HUES6 (cell line): Measurements from ENCODE around the gene CPA1.

ENCODE experiments used
- H3K27ac ChIP-seq: 2 replicates; pipeline ENCODE4 v1.7.0; 2013; ENCODE audit warnings: low read depth, mild to moderate bottlenecking, low read length, inconsistent platforms
- H3K27me3 ChIP-seq: 2 replicates; pipeline ENCODE4 v1.6.1; 2013; ENCODE audit warnings: low read length; ENCODE audit not compliant: control insufficient read depth, insufficient read depth
- H3K36me3 ChIP-seq: 2 replicates; pipeline ENCODE4 v1.6.1; 2013; ENCODE audit warnings: low read length; ENCODE audit not compliant: control insufficient read depth, insufficient read depth
- H3K4me1 ChIP-seq: 2 replicates; pipeline ENCODE4 v1.6.1; 2013; ENCODE audit warnings: low read length; ENCODE audit not compliant: control insufficient read depth, insufficient read depth
- H3K4me3 ChIP-seq: 2 replicates; pipeline ENCODE4 v1.5.1; 2013; ENCODE audit warnings: low read depth, low read length
- H3K9ac ChIP-seq: one replicate; pipeline ENCODE4 v1.6.1; 2013; ENCODE audit warnings: mild to moderate bottlenecking, low read length
- H3K9me3 ChIP-seq: 2 replicates; pipeline ENCODE4 v1.6.1; 2013; ENCODE audit warnings: low read depth, low read length; ENCODE audit not compliant: control insufficient read depth, insufficient read depth

Gene CPA1

DNA sequence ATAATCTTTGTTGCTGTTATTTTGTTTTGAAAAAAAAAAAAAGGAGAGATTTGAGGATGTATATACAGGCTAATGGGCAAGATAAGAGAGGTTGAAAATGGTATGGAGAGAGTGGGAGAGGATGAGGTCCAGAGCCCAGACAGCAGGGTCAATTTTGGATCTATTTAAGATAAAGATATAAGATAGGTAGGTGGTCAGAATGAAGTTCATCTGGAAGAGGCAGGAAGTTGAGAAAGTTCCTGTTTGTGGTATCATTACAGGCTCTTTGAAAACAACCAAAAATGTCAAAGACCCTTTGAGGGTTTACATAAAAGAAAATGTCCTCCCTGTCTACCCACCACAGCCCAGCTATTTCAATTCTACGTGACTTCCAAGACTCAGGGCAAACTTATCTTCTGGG lies 53.0 kb downstream of the CPA1 start:
- no peak overlapping the region for H3K27ac ChIP-seq
- no peaks in the 10 kb centered on the region for H3K9me3 ChIP-seq
- no peaks in the 10 kb centered on the region for H3K4me1 ChIP-seq
- H3K9ac ChIP-seq = no peak overlapping the region
- no peak overlapping the region for H3K4me3 ChIP-seq
- H3K27me3 ChIP-seq = no peaks in the 10 kb centered on the region
- H3K36me3 ChIP-seq = no peaks in the 10 kb centered on the region

DNA sequence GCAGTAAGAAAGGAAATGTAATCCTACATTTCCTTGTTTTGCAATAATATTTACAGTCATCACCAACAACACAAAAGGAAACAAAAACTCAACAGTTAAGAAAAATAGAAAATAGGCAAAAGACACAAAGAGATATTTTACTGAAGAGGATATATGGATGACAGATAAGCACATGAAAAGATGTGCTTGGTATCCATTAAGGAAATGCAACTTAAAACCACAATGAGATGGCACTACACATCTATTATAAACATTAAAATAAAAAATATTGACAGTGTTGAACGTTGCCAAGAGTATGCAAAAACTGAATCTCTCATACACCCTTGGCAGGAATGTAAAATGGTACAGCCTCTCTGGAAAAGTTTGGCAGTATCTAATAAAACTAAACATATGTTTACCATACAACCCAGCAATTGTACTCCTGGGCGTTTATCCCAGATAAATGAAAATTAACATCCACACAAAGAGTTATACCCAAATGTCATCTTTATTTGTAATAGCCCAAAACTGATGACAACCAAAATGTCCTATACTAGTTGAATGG lies 55.1 kb downstream of the CPA1 start:
- H3K27me3 ChIP-seq = no peaks in the 10 kb centered on the region
- no peaks in the 10 kb centered on the region; the same call in 1 of the 2 replicates for H3K4me1 ChIP-seq
- no peak overlapping the region for H3K9ac ChIP-seq
- H3K36me3 ChIP-seq = no peaks in the 10 kb centered on the region
- no peak overlapping the region for H3K4me3 ChIP-seq
- H3K27ac ChIP-seq = no peak overlapping the region
- H3K9me3 ChIP-seq = no peaks in the 10 kb centered on the region

DNA sequence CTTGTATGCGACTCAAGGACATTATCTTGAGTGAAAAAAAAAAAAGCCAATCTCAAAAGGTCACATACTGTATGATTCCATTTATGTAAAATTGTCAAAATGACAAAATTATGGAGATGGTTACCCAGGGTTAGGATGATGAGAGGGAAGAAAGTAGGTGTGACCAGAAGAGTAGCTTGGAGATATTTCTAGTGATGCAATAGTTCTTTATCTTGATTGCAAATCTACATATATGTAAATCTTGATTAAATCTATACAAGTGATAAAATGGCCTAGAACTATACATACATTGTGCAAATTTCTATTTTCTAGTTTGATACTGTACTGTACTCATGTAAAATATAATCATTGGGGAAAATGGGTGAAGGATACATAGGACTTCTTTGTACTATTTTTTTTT lies 56.0 kb downstream of the CPA1 start:
- Histone ChIP-seq H3K9me3 (no peaks in the 10 kb centered on the region), H3K27ac (no peak overlapping the region), H3K9ac (no peak overlapping the region), H3K4me3 (no peak overlapping the region), H3K4me1 (peaks cover under 1% of the 10 kb centered on the region), H3K36me3 (no peaks in the 10 kb centered on the region), H3K27me3 (no peaks in the 10 kb centered on the region)
